GM18870 (cell line): ENCODE data around the gene DOCK4.
"Not testable (repeated sequence)": the region's sequence is repeated elsewhere in the genome, so short reads cannot be mapped to it uniquely, and the experiment has no call there.

Source experiments
- ATAC-seq: cut with Tn5 transposase; IDR thresholded peaks from one replicate; pipeline ENCODE4 v1.9.1; 2021; ENCODE audit warnings: moderate library complexity; ENCODE audit not compliant: unreplicated experiment

DOCK4 gene

DNA sequence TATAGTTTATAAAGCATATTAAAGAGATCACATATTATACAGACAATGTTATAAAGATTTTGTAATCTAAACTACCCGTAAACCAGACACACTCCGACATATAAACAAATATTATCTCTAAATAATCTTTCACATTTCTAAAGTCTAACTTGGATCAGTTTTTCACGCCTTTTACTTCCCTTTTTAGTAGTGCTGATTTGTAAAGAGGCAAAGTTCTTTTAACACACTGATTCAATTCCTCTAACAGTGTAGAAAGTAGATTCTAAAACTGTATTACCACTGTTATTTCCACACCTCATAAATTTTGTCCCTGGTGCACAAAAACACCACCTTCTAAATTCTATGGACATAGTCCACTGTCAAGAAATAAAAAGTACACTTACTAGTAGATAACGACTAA, 230.9 kb downstream of the DOCK4 start:
- ATAC-seq, result no peak

DNA sequence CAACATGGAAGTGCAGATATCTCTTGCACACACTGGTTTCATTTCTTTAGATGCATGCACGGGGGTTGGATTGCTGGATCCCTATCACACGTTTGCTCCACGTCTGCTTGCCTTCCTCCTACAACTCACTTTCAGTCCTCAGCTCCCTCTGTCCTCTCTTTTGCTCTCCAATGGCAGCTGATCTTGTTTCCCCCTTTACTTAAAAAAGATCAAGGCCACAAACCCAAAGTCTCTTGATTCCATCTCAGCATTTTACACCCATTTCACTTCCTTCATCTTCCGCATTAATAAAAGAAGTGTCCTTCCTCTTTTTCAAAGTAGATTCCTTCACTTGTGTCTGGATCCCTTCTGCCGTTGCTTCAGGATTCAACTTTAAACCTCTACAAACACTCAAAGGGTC, 245.2 kb downstream of the DOCK4 start:
- ATAC-seq, result no peak

DNA sequence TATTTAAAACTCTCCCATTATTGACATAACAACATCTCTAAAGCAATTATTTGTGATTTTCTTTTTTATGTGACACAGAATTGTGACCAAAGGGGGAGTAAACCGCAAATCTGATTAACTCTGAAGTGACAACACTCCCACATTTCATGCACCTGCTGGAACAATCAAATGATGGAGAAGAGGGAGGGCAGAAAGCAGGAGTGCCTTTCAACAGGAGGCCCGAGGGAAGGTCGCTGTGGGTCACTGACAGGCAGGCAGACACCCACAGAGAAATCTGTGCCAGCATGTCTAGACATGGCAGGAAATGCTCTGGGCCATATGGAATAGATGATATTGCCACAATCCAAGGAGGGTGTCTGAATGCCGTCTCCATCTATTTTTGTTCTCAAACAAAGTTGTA, 247.3 kb downstream of the DOCK4 start:
- ATAC-seq, result no peak

DNA sequence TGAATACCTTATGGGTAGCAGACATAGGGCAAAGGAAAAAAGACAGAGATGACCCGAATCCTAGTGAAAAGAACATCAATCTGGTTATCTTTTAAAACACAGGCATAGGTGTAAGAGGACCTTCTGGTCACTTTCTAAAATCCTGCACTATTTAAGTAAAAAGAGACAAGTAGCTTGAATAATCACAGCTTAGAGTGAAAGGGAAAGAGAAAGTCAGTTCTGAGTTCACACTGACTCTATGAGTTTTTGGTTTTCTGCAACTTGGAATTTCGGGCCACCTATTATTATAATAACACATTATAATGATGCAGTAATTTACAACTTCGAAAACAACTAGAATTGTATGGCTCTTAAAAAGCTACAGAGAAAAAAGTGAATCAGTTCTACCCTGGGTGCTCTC, 247.8 kb downstream of the DOCK4 start:
- ATAC-seq, result no peak

DNA sequence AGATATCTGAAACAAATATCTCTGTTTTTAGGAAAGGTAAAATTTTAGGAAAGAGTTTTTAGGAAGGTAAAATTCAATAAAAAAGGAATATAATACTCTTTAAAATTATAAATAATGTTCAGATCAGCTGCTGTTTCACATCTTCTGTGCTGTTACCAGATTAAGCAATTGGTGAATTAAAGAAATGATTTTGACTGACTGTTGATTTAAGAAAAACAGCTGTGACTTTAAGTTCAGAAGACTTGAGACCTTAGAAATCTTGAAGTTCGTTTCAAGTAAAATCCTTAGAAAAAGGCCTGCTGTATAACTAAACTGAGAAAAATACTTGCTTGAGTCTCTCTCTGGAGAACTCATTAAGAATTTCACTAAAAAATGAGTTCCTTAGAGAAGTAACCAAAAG, 250.6 kb downstream of the DOCK4 start:
- no peak for ATAC-seq

DNA sequence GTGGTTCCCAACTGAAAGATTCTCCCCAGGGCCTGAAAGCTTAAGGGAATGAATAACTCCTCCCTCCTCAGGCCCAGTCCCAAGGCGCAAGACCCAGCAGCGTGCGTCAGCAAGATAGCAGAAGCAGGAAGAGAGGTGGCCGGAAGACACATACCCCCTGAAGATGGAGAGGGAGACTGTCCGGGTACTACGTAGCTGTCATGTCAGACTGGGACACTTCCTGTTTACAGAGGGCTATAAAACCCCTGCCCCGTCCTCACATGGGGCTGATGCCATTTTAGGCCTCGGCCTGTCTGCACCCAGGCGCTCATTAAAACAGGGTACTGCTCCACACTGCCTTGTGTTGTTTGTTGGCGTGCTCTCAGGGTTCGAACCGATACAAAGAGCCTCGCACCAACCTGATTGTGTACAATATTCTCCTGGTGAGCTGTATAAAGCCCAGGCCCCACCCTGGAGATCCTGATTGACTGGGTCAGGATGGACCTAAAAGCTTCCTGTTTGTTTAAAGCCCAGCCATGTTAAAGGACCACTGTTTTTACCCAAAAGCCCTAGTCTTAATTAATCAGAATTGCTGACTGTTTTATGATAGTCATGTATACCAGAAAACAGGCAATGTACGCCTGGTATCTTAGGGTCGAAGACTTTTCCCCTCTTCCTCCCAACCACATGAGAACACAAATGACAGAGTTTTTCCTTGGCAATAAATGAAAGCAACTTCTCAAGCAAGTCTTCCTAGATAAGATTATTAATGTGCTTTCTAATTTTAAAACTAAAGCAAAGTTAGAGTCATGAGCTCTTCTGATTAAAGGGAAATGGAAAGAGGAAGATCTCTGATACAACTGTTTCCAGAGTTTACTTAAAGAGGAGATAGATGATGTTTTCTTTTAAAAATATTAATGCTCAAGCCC, 251.5 kb downstream of the DOCK4 start:
- ATAC-seq, result no peak

DNA sequence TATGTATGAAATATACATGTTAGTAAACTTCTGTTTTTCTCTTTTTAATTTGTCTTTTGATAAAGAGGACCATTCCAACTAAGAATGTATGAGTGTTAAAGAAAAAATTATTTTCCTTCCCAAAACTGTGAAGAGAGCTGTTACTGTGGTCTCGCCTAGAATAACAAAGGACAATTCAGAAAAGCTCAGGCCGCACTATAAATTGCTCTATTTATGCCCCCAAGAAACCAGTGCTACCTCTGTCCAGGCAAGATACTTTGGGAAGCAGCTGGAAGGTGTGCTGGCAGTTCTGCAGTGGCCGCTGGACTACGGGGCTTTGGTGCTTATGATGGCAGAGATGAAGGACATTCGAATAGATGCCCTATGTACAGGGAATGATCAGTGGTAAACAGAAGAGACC, 252.1 kb downstream of the DOCK4 start:
- no peak for ATAC-seq

DNA sequence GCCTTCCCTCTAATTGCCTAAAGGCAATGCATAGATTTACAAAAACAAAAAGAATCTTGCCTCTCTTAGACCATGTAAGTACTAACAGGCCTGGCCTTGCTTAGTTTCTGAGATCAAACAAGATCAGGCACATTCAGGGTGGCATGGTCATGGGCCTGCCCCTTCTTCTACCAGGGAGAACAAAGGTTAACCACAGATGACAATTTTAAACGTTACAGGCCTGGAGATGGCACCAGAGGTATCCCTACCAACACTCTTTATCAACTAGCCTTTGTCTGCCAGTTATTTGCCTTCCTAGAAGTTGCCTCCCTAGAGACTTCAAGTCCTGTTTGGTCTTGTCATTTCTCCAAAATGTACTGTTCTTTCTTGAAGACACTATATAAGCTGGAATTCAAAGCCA, 252.6 kb downstream of the DOCK4 start:
- peak; percentile 64 for ATAC-seq

DNA sequence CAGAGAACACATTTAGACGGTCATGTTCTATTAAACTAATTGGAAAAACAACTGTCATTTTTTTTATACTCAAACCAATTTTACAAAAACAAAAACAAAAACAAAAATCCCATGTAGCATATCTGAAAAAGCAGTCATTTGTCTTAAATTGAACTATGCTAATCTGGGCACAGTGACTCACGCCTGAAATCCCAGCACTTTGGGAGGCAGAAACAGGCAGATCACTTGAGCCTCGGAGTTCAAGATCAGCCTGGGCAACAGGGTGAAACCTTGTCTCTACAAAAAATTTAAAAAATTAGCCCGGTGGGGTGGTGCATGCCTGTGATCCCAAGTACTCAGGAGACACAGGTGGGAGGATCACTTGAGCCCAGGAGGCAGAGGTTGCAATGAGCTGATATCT, 253.4 kb downstream of the DOCK4 start:
- ATAC-seq, result no peak

DNA sequence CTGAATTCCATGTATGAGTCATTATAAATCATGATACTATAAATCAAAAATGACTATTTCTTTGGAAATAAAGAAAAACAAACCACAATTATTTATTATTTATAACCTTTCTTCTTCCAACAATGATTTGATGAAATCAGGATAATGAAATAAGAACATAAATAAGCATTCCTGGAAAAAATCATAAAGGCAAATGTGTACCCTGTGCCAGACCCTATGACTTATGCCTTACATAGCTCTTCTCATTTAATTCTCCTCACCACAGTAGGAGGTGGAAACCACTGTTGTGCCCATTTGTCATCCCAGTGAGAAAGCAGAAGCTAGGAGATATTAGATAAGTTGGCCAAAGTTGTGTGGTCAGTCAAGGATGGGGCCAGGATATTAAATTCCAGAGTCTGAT, 255.1 kb downstream of the DOCK4 start:
- no peak for ATAC-seq

DNA sequence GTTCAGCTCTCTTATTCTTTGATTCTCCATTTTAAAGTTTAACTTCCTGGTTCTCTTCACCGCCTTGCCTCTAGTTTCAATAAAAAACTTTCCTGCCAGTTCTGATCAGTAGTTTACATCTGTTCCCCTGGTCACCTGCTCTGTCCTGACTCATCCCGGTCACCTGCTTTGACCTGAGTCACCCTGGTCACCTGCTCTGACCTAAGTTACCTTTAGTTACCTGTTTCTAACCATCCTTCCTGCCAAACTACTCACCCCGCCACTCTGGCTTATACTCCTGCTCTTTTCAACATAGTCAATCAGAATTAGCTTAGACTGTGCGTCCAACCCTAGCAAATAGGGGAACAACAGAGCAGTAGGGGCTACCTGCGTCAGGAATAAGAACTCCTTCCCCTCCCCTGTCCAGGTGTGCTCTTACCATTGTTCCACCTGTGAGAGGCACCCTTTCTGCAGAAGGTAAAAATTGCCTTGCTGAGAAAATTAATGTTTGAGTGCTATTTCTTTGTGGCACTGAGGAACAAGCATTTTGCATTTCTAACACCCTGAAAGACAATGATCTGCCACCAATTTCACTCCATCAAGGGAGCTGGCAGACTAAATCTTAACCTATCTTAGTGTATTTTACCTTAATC, 263.6 kb downstream of the DOCK4 start:
- no peak for ATAC-seq

DNA sequence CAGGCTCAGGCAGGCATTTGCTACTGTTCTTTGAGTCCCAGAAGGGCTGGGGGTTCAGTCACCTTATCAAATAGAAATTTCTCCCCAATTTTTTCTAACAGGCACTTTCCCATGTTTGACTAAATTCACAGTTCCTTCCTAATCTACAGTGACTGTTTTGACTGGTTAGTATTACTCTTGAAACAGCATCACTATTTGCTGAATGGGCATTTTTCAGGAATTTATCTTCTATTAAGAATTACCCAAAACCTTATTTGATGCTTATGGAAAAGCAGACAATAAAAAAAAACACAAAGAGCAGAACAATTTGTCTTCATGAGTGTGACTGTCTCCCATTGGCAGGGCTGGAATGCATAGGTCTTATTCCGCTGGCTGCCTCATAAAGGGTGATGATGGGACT, 269.0 kb downstream of the DOCK4 start:
- ATAC-seq, result no peak

DNA sequence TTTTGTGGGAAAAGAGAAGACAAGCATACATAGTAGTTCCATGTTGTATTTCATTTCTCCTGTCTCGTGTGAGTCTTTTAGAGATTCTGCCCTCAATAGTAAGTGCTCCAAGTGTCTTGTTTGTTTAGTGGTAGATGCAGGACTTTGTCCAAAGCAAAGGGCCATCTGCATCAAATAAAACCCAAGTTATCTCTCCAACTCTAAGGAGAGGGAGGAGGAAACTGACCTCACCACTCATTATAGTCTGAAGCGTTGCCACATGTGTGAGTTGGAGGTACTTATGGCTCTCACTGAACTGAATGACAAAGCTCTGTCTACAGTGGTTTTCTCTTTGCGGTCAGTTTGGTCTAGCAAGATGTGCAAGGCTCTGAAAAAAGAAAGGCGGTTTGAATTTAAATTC, 272.6 kb downstream of the DOCK4 start:
- ATAC-seq, result no peak

DNA sequence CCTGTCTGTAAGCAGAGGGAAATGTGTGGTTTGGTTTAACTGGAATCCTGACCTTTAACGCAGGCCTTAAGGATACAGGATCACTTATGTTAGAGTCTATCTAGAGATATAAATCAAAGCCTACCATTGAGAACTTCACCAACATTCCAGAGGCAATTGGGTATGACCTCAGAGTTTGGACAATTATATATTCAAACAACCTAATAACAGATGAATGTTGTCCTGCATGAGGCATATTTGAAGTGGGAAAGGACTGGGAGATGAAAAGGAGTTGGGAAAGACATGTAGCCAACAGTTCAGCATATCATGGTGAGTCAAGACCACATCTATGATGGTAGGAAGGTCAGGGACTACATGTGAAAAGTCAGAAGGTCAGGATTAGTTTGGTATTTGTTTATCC, 274.2 kb downstream of the DOCK4 start:
- no peak for ATAC-seq

DNA sequence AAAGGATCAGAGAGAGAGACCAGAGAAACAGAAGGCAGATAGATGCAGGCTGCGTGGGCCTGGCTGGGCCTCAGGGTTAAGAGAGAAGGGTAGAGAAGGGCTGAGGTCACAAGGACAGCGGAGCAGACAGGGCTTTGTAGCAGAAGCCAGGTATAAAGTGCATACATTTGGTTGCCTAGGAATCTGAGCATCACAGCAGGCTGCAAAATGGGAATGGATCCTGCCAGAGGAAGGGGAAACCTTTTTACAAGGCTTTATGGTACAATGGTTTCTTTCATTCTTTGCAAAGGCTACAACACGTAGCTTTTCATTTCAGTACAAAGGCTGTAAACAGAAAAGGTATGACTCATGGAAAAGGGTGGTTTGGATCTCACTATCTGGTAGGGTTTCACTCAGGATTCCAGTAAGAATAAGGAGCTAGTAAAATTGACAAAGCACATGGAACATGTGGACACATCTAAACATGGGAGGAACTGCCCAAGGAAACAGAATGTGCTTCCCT, 275.1 kb downstream of the DOCK4 start:
- peak; percentile 77 for ATAC-seq

DNA sequence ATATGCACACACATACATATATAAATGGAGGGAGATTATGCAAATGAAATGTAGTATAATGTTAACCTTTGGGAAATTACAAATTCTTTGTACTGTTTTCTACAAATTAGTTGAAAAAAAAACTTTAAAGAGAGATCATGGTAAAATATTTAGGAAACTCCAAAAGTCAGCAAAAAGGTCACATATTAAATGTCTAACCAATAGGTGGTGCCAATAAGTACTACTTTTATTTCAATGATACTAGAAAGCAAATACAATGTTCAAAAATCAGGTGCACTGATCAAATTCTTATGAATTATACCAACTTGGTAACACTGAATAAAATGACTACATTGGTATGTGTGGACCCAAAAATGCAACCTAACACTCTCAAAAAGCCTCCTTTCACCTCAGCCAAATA, 276.9 kb downstream of the DOCK4 start:
- no peak for ATAC-seq

DNA sequence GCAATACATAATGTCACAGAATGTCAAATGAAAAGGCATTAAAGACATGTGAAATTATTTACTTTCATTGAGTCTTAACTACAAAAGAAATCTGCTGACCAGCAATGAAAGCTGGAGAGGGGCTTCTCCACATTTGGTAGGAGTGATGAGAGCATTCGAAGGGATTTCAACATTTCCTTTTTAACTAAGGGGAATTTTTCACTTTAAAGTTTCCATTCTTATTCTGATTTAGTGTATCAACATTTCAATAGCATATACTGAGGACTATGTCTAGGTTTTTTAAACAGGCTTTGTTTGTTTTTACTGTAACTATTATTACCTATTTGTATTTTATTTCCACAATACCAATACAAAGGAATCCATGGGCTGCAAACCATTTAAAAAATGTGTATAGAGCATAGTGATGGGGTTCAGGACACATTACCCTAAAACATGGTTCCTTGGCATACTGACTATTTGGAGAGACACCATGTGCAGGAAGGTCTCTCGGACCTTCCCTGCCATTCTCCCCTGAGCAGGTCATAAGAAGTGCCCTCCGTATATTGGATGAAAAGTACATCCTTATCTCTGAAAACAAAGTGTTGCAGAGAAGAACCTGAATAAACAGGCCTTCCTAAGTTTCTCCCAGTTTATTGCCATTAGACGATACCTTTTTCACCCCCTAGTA, 278.7 kb downstream of the DOCK4 start:
- no peak for ATAC-seq

DNA sequence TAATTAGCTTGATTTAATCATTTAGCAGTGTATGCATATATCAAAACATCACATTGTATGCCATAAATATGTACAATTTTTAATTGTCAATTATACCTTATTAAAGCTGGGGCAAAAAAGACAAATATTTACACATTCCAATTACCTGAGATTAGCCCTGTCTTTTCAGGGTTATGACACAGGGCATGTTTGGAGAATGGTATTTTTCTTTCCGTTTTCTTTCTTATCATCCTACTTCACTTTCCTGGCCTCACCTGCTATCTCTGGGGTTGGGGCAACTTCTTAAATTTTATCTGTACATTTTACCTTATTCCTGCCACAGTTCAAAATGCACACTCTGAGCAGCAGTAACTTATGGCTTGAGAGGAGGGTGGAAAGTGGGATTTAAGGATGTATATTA, 285.9 kb downstream of the DOCK4 start:
- ATAC-seq, result no peak

DNA sequence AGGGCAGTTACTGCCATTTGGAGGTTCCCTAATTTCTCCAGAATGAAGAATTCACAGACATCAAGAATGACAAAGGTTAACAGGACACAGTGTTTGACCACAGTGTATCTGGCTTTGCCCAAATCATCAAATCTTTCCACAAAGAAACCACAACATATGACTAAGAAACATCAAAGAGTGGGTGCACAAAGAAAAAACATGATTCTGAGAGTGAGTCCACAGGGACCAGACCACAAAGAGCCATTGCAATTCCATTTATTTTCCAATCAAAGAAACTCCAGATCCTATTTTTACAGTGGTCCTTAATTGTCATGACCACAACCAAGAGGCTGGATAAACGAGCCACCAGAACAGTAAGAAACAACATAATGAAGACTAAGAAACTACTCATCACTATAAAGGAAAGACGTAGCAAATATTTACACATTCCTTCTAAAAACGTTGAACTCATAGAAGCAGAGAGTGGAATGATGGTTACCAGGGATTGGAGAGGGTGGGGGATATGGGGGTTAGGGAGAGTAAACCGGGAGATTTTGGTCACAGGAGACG, 286.5 kb downstream of the DOCK4 start:
- no peak for ATAC-seq

DNA sequence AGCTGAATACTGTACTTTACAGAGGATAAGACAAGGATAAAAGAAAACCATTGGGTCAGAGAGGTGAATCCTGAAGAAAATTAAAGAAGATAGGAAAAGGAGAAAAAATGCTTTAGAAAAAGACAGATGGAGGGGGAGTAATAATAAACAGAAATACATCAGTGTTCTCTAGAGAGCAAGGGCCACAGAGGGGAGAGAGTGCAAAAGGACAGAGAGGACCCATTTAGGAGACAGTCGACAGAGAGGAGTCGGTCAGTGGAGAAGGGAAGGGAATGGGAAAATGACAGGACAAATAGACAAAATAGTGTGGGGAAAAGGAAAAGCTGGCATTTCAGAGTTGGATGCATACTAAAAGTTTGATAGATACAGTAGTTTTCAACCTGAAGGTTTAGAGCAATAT, 287.0 kb downstream of the DOCK4 start:
- no peak for ATAC-seq

DNA sequence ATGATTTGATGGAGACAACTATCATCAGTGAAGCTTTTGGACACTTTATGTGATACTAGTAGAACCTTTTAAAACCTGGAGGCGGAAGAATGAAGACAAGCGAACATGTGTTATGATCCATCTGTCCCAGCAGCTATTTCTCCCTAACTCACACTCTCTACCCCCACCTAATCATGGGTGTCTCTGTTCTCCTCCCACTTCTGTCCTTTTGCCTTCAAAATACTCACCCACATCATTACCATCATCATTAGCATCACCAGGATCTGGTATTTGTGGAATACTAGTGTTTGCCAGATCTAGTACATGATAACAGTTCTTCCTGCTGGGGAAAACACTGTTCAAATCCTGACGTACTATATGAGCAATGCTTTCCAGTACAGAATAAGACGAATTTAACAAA, 287.7 kb downstream of the DOCK4 start:
- ATAC-seq, result no peak

DNA sequence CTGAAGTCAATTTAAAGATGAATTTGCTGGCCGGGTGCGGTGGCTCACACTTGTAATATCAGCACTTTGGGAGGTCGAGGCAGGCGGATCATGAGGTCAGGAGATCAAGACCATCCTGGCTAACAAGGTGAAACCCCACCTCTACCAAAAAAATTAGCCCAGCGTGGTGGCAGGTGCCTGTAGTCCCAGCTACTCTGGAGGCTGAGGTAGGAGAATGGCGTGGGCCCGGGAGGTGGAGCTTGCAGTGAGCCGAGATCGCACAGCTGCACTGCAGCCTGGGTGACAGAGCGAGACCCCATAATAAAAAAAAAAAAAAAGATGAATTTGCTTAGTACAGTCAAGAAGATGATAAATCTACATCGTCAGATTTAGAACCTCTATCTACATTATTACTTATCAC, 288.8 kb downstream of the DOCK4 start:
- not testable (repeated sequence) for ATAC-seq
